Skin of body (tissue), 2 donors: Measurements from ENCODE around the gene NFYC. TPM values are rescaled to one million over a fixed set of nuclear protein-coding genes. Genes with fewer than 3 reads are reported as not detected.

ENCODE experiments used
- DNase-seq: peaks from one replicate; lab custom pipeline; 2025; lab: John Stamatoyannopoulos, UW
- total RNA-seq: library from RNA; depleted of rRNA; stranded (reverse); fragments of >200 nt; gene quantifications from one replicate; pipeline ENCODE4 v1.2.3, GENCODE V29; 2014

The NFYC gene
- total RNA-seq, 1 donor from 2014 or later: 30.7 TPM

DNA sequence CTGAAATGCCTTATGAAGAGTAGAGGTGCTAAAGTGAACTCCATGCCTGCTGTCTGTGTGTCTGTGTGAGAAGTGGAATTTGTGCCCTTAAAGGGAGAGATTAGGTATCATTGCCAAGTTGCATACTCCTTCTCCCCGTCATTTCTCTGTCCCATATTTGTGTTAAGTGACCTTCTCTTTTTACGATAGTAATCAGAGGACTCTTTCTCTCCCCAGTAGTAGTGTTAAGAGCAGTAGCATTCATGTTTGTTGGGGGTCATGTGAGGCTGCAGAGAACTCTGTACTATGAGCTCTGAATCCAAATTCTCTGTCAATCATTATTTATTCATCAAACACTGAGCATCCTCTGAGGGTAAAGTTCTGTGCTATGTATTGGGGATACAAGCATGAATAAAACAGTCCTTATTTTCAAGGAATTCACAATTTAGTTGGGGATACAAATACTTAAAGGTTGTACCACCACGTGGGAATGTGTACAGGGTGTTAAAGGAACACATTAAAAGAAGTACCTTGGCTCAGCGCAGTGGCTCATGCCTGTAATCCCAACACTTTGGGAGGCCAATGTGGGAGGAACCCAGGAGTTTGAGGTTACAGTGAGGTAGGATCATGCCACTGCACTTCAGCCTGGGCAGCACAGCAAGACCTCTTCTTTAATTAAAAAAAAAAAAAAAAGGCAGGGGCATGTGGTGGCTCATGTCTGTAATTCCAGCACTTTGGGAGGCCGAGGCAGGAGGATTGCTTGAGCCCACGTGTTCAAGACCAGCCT lies 67.3 kb downstream of the NFYC start:
- no peak for DNase-seq

DNA sequence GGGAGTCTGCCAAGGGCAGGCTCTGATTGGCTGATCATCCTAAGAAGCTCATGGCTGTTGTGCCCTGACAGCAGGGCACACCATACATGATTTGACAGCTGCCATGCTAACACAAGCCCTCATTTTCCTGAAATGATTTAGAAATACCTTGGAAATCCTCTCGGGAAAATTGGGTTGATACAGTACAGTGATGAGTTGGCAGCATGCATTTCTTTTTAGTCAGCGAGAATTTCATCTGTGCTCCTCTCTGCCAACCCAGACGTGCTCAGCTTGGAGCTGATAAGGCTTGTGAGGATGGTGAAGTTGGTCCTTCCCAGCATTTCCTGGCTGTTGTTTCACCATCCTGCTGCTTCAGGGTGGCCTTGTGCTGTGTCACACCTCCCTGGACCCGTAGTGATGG lies 69.5 kb downstream of the NFYC start:
- no peak for DNase-seq

DNA sequence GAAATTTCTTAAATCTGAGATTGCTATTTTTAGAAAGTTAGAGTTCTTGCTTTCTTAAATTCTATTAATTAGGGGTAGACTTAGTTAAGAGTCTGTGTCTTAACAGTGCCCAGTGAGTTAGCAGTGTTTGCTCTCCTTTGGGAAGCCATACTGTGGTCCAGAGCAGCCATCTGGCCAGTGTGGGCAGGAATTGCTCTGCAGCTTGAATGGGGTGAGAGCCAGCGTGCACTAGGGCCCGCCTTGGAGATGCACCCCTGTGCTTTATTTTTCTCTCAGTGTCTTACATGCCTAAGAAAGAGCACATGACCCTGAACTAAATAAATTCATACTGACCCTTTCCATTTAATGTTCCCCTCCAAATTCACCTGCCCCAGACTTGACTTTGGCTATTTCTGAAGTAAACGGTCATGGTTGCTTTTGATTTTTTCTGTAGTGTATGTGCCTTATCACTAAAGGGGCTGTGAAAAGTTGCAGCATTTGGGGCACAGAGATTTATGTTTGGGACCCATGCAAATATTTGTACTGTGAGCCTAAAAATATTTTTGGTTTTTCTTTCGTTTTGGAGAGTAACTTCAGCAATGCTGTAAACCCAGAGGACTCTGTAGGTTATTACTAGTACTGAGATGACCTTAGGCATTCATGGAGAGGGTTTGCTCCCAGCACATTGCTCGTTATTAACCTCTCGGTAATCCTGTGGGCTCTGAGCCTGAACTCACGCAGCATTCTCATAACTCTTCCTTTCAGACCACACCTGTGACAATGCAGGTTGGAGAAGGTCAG lies 70.8 kb downstream of the NFYC start:
- no peak for DNase-seq

DNA sequence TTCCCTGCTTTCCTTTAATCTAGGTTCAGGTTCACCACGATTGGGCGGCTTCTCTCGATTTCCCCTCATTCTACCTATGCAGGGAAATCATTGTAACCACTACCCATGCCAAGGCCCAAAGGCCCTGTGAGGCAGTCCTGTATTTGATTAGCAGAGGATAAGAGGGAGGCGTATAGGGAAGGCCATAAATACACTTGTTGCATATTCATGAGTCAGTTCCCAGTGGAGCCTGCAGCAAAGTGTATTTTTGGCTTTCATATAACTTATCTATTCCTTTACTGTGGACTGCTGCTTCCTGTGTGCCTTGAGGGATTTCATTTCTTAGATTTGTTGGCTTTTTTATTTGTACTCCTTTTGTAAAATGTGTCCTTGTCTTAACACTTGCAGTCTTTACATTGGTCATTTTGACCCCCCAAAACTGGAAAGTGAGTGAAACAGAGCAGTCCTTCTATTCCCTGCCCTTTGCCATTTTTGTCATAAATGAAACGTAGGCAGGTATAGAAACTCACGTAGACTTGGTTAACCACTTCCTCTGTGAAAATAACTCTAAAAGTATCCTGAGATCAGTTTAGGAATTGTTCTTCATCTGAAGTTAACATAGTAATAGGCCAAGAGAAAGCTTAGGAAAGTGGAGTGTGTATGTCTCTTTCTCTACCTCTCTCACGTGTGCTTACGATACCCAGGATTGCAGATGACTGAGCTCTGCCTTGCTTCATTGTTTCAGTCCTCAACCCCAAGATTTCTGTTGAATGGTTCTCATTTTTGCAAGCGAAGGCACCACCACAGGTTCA lies 72.4 kb downstream of the NFYC start:
- no peak for DNase-seq

DNA sequence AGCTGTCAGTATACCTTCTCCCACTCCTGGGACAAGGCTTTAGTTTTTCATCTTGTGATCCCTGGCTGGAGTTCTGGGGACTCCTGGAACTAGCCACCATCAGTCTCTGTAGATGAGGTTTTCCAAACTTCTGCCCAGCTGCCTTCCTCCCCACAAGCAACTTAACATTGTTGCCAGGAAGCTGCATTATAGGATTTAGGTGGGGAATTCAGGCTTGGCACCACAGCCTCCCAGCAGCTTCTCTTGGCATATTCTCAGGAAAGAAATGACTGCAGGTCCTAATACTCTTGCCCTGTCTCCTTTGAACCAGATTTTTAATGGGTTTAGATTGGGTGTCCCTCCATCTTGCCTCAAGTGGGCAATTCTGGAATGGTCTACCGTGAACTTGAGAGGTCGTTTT lies 73.5 kb downstream of the NFYC start:
- no peak for DNase-seq

DNA sequence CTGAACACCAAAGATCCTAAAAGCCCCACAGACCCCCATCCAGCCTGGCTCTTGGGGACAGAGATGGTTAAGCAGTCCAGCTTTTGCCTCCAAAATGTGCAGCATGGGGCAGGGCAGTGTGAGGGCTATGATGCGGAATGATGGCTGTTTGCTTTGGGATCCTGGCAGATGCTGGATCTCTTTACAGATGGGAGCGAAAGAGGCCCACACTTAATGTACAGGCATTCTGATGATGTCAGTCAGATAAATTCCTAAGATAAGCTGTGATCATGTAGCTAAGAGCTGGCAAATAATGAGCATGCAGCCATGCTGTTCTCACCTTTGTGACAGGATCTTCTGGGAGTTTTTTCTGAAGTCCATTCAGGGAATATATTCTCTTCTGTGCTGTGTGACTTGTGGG lies 74.5 kb downstream of the NFYC start:
- no peak for DNase-seq

DNA sequence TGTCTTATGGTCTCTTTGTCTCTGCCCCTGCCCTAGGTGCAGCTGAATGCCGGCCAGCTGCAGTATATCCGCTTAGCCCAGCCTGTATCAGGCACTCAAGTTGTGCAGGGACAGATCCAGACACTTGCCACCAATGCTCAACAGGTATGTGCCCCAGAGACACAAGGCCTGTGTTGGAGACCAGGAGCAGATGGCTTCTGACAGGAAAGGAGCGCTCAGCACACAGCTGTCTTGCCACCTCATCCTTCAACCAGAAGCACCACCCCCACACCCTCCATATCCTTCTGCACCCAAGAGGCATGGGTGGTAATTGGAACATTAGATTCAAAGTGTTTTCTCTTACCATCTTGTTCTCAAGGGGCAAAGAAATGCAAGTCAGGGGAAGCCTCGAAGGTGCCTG lies 75.1 kb downstream of the NFYC start:
- DNase-seq: no peak

DNA sequence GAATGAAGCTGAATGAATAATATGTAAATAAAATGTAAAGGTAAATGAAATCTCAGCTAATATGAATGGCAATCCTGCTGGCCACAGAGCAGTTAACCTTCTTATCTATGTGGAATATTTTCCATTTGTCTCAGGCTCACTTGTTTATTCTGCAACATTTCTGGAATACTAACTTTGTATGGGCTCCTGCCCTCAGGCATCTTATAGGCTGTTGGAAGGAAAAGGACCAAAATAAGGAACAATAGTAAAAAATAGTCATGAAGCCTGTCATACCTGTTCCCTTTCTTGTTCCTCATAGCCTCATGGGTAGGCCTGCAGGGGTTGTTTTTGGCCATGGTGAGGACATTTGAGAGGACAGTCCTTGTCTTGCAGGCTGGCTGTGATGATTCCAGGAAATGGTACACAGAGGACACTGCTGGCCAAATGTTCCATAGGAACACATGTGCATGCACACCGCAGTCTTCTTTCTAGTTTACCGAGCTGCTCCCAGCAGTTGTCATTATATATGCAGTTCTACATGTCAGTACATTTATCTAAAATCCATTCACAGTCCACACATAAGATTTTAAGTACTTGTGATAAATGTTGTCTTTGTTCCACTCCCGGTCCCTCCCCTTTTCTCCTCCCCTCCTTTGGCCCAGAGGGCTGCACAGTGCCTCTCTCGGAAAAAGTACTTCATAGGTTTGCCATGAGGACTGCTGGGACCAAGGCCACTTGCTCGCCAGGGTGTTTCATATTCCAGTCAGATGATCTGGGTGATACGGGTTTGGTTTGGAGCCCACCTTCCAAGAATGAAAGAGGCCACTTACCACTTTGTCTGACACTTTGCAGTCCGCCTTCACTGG lies 76.9 kb downstream of the NFYC start:
- DNase-seq: no peak

DNA sequence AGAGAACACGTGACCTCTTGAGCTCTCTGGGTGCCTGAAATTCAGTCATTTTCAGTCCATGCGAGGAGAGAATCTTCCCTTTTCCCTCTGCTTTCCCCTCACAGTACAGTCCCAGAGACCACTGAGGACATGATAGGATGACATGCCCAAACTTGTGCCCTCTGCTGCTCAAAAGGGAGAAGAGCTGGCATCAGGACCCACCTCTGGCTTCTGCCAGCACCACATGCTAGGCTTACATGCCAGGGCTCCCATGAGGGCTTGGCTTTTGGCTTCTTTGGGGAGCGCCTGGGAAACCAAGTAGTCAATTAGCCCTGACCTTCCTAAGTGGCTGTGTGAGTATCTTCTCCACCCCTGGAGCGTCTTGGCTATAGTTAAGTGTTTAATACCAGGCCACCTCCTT lies 78.3 kb downstream of the NFYC start:
- no peak for DNase-seq

DNA sequence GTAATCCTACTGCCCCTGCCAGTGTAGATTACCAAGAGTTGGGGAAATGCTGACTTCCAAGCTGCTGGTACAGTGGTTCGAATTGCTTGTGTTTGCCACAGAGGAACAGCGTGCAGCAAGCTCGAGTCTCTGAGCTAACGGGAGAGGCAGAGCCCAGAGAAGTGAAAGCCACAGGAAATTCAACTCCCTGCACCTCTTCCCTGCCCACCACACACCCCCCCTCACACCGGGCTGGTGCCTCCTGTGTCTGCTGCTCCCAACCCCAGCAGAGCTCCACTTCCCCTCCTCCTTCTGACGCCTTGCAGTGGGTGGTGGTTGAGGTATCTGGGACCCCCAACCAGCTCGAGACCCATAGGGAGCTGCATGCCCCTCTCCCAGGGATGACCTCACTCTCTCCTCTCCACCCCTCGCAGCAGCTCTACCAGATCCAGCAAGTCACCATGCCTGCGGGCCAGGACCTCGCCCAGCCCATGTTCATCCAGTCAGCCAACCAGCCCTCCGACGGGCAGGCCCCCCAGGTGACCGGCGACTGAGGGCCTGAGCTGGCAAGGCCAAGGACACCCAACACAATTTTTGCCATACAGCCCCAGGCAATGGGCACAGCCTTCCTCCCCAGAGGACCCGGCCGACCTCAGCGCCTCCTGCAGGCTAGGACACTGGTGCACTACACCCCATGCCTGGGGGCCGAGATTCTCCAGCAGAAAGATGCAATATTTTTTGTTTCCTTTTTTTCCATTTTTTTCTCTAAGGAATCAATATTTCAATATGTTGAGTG lies 79.0 kb downstream of the NFYC start:
- no peak for DNase-seq

DNA sequence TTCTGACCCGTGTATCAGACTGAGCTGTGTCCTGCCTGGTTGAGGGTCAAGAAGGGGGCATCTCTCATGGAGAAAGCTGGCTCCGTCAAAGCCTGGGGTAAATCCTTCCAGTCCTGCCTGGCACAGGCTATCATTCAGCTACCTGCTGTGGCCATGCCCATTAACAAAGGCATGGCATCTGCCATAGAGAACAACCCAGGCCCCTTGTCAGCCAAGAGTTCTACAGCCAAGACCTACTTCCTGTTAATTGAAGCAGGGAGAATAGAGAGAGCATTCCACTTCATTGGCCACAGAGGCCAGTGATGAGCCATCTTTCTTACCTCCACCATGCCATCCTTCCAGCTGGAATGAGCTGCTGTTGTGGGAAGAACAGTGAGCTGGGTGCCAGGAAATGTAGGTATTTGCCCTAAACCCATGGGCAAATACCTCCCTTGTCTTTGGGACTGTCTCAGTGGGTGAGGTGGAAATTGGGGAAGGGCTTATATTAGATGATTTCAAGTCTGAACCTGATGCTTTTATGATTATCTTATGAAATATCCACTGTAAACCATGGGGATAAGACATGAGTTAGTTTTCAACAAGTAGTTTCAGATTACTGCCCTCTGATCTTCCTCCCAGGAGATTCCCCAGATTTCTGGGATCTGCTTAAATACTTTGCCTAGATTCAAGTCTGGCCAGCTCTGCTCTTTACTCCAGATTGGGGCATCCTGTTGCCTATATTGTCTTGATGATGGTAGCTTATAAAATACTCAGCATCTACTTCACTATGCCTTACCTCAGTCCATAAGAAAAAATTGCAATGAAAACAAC lies 80.8 kb downstream of the NFYC start:
- no peak for DNase-seq

DNA sequence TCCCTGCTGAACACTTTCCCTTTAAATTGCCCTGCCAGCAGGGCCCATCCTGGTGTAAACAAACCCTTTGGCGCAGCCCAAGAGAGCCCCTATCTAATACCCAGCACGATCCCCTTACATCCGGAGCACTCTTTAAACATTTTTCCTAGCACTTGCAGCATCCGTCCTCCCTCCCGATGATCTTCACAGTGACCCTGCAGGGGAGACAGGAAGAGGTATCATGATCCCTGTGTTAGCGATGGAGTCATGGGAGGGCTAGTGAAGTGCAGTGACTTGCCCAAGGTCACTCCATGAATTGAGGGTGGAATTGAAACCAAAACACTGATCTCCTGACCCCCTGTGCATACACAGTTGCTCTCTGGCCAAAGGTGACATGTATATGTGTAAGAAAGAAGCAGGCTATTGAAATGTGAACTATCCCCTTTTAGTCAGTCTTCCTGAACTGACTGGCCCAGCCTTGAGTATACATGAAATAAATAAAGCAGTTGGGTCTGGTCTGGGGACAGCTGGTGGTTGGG lies 82.3 kb downstream of the NFYC start:
- DNase-seq: no peak

DNA sequence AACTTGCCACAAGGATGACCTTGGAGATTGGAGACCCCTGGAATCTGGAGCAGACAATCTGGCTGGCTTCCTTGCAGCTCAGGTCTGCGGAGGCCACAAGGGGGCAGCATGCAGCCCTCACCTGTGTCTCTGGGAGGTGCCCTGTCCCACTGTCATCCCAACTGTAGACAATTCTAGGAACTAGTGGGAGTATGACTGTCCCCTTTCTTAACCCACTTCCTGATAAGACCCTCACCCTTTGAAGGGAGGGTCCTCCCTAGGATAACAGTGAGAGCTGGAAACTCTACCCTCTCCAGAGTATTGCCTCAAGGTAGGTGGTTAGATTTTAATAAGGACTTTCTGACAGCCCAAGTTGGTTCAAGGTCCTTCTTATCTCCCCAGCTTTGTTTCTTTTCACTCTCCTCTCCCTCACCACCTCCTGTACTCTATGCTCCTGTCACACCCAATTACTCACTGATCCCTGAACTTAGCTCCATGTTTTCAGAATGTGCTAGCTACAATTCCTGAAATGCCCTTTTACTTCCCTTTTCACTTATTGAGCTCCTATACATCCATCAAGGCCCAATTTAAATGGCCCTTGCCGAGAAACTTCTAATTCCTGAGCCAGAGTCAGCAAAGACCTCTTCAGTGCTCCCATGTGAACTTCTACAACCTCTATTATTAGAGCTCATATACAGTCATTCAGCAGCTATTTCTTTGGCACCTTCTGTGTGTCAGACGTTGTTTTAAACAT lies 82.9 kb downstream of the NFYC start:
- no peak for DNase-seq

DNA sequence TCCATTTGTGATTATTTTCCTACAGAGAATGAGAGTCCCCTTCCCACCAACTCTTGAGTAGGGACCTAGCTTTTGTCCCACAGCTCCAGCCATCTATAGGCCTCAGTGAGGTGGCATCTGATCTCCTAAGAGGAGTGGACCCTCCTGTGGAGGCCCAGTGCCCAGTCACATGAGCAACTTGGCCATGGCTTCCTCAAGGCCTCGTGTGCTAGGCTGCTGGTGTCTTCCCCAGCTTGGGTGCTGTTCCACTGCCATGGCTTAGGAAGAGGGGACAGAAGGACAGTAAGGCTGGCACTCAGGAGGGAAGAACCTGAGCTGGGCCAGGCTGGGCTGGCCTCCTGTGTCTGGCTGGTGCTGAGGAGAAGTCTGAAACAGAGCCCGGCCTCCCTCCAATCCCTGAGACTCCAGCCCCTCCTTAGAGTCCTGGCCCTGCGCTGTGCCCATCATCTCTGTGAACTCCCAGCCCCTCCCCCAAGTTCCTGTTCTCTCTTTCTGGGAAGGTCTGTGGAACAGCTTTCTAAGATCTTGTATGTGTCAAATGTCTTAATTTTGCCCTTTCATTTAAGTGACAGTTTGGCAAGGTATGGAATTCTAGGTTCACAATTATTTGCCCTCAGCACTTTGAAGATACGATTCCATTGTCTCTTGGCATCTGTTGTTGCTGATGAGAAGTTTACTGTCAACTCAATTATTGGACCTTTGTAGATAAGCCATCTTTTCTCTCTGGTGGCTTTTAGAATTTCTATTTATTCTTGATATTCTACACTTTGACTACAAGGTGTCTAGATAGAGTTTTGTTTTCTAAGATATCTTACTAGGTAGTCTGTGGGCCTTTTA lies 85.0 kb downstream of the NFYC start:
- no peak for DNase-seq

DNA sequence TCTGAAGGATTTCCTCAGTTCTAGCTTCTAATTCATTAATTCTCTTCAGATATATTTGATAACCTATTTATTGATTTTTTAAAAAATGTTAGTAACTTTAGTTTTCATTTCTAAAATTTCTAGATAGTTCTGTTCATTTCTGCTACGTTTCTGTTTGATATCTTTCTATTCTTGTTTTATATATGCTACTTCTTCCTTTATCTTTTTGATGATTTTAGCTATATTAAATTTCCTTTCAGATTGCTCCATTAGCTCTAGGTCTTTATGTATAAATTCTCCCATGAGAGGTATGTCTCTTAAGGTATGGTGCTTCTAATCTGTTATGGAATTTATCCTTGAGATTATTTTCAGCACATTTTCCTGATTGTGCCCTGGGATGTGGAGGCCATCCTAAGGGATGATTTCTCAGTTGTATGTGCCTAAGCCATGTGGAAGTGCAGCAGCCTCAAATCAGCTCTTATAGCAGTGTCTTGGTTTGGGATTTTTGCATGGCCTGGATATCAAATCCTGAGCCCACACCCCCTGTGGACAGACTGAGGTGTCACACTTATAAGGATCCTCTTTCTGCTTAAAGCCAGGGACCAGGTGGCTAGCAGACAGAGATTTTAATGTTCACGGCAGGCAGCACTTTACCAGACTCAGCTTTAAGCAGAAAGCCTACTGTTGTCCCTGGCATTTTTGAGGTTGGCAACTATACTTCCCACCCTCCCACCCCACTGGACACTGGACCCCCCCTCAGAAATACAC lies 85.9 kb downstream of the NFYC start:
- DNase-seq: no peak

DNA sequence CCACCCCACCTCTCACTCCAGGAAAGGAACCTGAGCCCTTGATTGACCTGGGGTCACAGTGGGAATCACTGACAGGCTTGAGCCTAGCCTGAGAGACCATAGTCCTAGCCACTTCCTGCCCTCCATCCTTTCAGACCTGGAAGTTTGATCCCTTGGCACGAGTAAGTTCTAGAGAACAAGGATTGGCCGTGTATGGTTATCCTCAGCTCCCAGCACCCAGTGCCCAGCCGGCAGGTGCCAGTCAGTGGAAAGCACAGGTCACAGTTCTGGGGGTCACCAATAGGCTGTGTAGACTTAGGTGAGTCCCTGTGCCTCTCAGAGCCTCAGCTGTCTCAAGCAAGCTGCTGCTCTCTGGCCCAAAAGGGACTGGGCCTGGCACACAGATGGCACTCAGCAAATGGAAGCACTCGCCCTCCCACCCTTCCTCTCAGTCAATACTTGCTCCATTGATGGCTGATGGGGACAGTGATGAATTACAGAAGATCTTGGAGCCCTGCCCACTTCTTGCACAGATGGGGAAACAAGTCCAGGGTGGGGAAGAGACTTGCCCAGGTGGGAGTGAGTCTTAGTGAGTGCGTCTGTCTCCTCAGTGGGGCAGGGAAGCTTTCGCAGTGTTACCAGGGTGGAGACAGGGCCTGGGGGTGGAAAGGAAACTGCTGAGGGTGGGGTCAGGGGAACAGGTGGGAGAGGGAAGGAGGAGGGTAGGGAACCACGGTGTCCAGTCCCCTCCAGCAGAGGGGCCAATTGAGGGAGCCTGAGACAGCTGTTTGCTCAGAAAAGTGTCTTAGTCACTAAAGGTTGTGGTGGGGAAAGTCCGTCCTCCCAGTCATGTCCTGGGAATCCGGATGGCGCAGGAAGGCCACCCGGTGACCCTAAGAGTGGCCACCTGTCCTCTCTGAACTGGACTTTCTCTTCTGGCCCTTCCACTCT lies 89.4 kb downstream of the NFYC start:
- no peak for DNase-seq
